GM12891 (cell line): ENCODE measurements around the gene SLC35A3.
"Not testable (repeated sequence)": the region's sequence is repeated elsewhere in the genome, so short reads cannot be mapped to it uniquely, and the experiment has no call there.

Experiments used
- DNase-seq: peaks from one replicate; pipeline ENCODE4 v3.0.0; 2011; ENCODE audit warnings: low spot score; ENCODE audit not compliant: insufficient read length
- FAIRE-seq: peaks from 2 replicates; lab custom pipeline; 2011; peaks lifted over from hg19 to GRCh38; lab: Jason Lieb, UNC
- PAX5 ChIP-seq: IDR thresholded peaks from 2 replicates; pipeline ENCODE4 v1.6.1; 2011; ENCODE audit warnings: low read length, moderate library complexity, mild to moderate bottlenecking; ENCODE audit not compliant: insufficient read depth, severe bottlenecking
- POLR2A ChIP-seq: IDR thresholded peaks from 2 replicates; pipeline ENCODE4 v1.6.1; 2011; ENCODE audit warnings: low read depth, low read length, control low read depth
- POLR2AphosphoS5 ChIP-seq: IDR thresholded peaks from 2 replicates; pipeline ENCODE4 v1.6.1; 2011; ENCODE audit warnings: low read depth, low read length, control low read depth
- POU2F2 ChIP-seq: IDR thresholded peaks from 2 replicates; pipeline ENCODE4 v1.6.1; 2011; ENCODE audit warnings: low read depth, mild to moderate bottlenecking, control low read depth, low read length, moderate library complexity
- SPI1 ChIP-seq: IDR thresholded peaks from 2 replicates; pipeline ENCODE4 v1.6.1; 2011; ENCODE audit warnings: low read depth, low read length, control low read depth
- TAF1 ChIP-seq: IDR thresholded peaks from 2 replicates; pipeline ENCODE4 v1.6.1; 2011; ENCODE audit warnings: low read depth, low read length, control low read depth

Gene SLC35A3

GRCh38 chr1:99969260-99969728 is 502 bp upstream of the SLC35A3 start:
- FAIRE-seq, result no peak
- TF ChIP-seq SPI1 (no peak), POLR2A (no peak), TAF1 (no peak), POU2F2 (no peak), POLR2AphosphoS5 (no peak), PAX5 (no peak)
- DNase-seq, result peak; percentile 9

DNA sequence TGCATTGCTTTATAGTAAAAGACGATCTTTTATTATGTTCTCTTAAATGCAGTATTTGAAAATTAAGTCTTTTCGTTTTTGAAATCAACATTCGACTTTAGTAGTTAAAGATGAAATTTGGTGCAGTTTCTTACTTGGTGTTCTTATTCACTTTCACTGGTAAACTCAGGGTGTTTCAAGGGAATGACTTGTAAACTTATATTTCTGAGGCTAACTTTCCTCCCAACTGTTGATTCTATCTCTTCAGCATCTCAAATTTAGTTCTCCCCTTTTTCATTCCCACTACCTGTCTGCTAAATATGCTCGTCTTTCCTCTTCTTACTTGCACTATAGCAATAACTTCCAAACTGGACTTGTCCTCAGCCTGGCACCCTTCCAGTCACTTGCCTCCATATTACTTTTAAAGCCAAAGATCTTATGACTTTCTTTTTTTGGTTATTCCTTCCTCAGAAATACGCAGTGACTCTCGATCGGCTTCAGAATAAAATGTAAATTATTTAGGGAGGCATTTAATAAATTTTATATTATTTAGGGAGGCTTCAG is 988 bp downstream of the SLC35A3 start:
- FAIRE-seq (no peak), DNase-seq (no peak)
- no peak for TF ChIP-seq POLR2AphosphoS5
- TF ChIP-seq TAF1, result no peak
- no peak for TF ChIP-seq POLR2A
- TF ChIP-seq PAX5, result no peak
- TF ChIP-seq SPI1, result no peak
- TF ChIP-seq POU2F2, result no peak

- DNase-seq, FAIRE-seq: not testable (repeated sequence)
Observed at GRCh38 chr1:99972066-99972465, 2.3 kb downstream of the SLC35A3 start.

GRCh38 chr1:99975529-99975928 is 5.7 kb downstream of the SLC35A3 start:
- TF ChIP-seq TAF1, result no peak
- FAIRE-seq (no peak), DNase-seq (no peak)

DNA sequence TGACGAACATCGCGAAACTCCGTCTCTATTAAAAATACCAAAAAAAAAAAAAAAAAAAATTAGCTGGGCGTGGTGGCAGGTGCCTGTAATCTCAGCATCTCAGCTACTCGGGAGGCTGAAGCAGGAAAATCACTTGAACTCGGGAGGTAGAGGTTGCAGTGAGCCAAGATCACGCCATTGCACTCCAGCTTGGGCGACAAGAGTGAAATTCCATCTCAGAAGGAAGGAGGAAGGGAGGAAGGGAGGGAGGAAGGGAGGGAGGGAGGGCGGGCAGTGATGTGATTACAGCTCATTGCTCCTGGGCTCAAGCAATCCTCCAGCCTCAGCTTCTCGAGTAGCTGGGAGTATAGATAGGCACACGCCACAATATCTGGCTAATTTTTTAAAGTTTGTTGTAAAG is 7.5 kb downstream of the SLC35A3 start:
- FAIRE-seq, DNase-seq: not testable (repeated sequence)

- no peak for FAIRE-seq
- DNase-seq, result no peak
Observed at GRCh38 chr1:99978218-99978617, 8.4 kb downstream of the SLC35A3 start.

DNA sequence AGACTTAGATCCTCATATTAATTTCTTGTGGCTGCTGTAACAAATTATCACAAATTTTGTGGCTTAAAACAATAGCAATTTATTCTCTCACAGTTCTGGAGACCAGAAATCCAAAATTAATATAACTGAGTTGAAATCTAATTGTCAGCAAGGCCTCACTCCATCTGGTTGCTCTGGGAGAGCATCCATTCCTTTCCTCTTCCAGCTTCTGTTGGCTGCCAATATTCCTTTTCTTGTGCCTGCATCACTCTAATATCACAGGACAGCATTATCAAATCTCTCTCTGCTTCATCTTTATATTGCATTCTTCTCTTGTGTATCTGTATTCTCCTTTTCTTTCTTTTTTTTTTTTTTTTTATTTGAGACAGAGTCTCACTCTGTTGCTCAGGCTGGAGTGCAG is 9.3 kb downstream of the SLC35A3 start:
- FAIRE-seq (no peak), DNase-seq (no peak)
- TF ChIP-seq SPI1 (no peak), POLR2A (no peak), TAF1 (no peak), POLR2AphosphoS5 (no peak), PAX5 (no peak), POU2F2 (no peak)

More at GRCh38 chr1:99978218-99978617, 8.4 kb downstream of the SLC35A3 start:
- TF ChIP-seq TAF1 (no peak), POLR2A (no peak), POLR2AphosphoS5 (no peak), PAX5 (no peak), POU2F2 (no peak), SPI1 (no peak)

DNA sequence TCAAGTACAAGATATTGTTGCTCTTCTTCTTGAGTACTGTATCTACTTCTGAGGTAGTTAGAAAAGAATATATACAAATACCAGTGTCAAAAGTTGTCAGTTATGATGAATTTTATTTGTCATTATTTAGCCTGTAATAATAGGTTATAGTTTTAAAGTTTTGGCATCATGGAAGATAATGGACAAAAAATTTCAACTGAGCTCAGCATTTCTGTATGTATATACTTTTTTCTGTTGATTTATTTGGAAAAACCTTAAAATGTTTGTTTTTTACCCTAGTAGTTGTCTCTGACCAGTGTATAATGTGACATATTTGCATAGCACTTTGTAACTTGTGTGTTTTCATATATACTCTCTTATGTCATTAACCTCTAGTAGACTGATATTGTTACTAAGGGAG is 11.1 kb downstream of the SLC35A3 start:
- FAIRE-seq (no peak), DNase-seq (no peak)
- no peak for TF ChIP-seq PAX5
- TF ChIP-seq POLR2AphosphoS5, result no peak
- no peak for TF ChIP-seq POLR2A
- TF ChIP-seq SPI1, result no peak
- no peak for TF ChIP-seq TAF1
- no peak for TF ChIP-seq POU2F2

DNA sequence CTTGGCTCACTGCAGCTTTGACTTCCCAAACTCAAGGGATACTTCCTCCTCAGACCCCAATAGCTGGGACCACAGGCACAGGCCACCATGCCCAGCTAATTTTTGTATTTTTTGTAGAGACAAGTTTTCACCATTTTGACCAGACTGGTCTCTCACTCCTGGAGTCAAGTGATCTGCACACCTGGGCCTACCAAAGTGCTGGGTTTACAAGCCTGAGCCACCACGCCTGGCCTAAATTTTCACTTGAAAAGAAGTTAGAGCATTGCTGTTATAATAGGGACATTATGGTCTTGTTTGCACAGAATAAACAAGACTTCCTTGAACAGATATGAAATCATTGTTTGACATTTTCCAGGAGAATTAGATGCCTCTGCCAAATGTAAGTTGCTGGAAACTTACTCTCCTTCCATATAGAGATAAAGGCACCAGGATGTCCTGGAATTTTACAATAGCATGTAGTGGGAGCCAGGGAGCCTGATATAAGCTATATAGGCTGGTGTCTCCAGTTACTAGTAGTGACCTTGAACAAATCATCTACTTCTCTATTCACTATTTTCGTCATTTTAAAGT is 16.9 kb downstream of the SLC35A3 start:
- no peak for DNase-seq
- no peak for FAIRE-seq
- TF ChIP-seq TAF1 (no peak), POLR2A (no peak), PAX5 (no peak), POU2F2 (no peak), SPI1 (no peak), POLR2AphosphoS5 (no peak)

GRCh38 chr1:99988210-99988765 is 18.5 kb downstream of the SLC35A3 start:
- no peak for FAIRE-seq

More at GRCh38 chr1:99988210-99988765, 18.5 kb downstream of the SLC35A3 start:
- no peak for DNase-seq
- TF ChIP-seq POU2F2, result no peak
- TF ChIP-seq PAX5, result no peak
- no peak for TF ChIP-seq POLR2AphosphoS5
